MG63 (cell line): Measurements from ENCODE around the gene TNFRSF12A. TPM values are rescaled to one million over a fixed set of nuclear protein-coding genes. Genes with fewer than 3 reads are reported as not detected.

Experiments
- DNase-seq: peaks from one replicate; pipeline ENCODE4 v3.0.0-alpha.2; 2020
- H3K27me3 ChIP-seq: fragments of 250-450 bp; sonication (Bioruptor Pico); 2 replicates; pipeline ENCODE4 v1.5.1; 2020; ENCODE audit warnings: mild to moderate bottlenecking, moderate library complexity
- H3K36me3 ChIP-seq: fragments of 250-450 bp; sonication (Bioruptor Pico); 2 replicates; pipeline ENCODE4 v1.5.1; 2020; ENCODE audit warnings: mild to moderate bottlenecking, moderate library complexity
- H3K4me3 ChIP-seq: fragments of 250-450 bp; sonication (Bioruptor Pico); 2 replicates; pipeline ENCODE4 v1.5.1; 2020; ENCODE audit warnings: mild to moderate bottlenecking, moderate library complexity
- H3K9me3 ChIP-seq: fragments of 250-450 bp; sonication (Bioruptor Pico); 2 replicates; pipeline ENCODE4 v1.5.1; 2020; ENCODE audit warnings: mild to moderate bottlenecking, moderate library complexity
- total RNA-seq: library from RNA; depleted of rRNA; stranded (reverse); fragments of >200 nt; shearing (Covaris generic); gene quantifications from 2 replicates; pipeline ENCODE4 v1.2.3, GENCODE V29; 2014; ENCODE audit warnings: low replicate concordance

The TNFRSF12A gene
- total RNA-seq, 1 experiment from 2014 or later: 541 TPM

DNA sequence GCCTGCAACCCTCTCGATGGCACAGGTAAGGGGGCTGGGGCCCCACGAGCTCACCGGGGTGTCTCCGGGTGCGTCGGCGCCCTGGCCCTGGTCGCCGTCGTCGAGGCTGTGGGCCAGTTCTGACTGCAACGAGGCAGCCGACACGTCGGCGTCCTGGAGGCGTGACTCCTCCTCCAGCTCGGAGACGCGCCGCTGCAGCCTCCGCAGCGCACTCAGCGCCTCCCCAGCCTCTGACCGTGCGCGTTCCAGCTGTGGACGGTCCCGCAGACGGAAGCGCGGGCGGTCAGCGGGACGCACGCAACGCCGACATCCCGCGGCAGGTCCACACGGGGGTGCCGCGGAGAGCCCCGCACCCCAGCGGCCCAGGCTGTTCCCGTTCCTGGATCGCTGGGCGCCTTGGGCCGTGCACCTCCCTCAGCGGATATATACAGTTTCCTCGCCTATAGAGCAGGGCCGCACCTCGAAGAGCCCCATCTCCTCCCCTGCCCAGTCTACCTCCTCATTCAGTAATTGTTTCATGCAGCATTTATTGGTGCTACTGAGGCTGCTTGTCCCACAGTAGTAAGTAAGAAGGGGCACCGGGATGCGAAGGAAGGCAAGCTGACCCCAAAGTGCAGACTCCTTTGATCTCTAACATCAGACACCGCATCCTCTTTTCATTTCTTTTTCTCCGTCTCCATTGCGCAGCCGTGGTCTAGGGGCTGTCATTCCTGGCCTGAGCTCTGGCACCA, 9.5 kb downstream of the TNFRSF12A start:
- H3K4me3 ChIP-seq: no peak overlapping the region
- H3K27me3 ChIP-seq: peaks cover 26% of the 10 kb centered on the region
- no peaks in the 10 kb centered on the region for H3K9me3 ChIP-seq
- no peak for DNase-seq
- H3K36me3 ChIP-seq: peaks cover 24% of the 10 kb centered on the region

DNA sequence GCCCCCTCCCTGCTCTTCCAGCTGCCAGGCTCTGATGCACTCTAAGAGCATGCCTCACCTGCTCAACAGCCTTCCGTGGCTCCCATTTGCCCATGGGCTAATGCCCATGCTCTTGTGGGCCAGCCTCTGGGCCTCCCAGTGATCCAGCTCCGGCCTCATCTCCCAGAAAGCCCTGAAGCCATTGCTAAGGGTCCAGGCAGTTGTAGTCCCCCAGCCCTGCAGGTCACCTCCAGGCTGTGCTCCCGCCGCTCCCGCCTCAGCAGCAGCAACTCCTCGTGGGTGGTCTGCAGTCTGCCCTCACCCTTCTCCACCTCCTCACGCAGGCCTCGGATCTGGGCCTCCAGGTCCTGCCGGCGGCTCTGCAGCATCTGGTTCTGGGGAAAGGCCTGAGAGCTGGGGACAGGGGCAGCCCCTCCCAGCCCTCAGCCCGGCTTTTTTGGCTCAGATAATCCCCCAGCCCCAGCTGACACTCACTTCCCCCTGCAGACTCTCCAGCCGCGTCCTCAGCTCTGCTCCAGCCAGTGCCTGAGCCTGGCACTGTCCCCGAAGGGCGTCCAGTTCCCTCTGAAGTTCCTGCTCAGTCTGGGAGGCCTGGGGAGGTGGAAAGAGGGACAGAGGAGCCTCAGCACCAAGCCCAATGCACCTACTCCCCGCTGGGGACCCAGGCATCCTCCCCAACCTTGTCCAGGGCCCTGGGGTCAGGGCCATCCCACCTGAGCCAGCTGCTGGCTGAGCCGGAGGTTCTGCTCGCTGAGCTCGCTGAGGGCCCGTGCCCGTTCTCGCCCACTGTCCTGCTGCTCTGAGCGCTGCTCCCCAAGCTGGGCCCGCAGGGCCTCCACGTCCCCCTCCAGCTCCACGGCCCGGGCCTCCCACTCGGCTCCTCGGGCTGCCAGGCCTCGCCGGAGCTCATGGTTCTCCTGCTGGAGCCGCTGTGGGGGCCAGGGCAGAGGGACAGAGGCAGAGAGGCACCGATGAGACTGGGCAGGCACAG, 10.3 kb downstream of the TNFRSF12A start:
- Histone ChIP-seq H3K27me3 (peaks cover 30% of the 10 kb centered on the region), H3K9me3 (no peaks in the 10 kb centered on the region), H3K4me3 (no peak overlapping the region), H3K36me3 (peaks cover 19% of the 10 kb centered on the region)
- DNase-seq: no peak

DNA sequence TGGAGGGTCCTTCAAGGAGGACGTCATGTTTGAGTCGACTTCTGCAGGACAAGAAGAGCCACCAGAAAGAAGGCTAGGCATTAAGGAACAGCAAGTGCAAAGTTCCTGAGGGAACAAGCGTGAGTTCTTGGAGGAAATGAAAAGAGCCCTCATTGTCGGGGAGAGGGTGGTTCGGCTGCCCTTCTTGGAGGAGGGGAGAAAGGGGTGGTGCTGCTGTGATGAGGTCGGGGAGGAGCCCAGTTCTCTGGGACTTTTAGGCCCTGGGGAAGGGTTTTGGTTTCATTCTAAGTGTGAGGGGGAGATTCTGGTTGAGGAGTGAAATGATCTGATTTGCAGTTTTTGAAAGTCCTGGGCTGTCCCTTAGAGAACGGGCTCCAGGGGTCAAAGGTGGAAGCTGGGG, 12.5 kb downstream of the TNFRSF12A start:
- no peaks in the 10 kb centered on the region for H3K9me3 ChIP-seq
- peaks cover 2% of the 10 kb centered on the region; the same call in 1 of the 2 replicates for H3K36me3 ChIP-seq
- DNase-seq: no peak
- peaks cover 51% of the 10 kb centered on the region for H3K27me3 ChIP-seq
- H3K4me3 ChIP-seq: no peak overlapping the region

DNA sequence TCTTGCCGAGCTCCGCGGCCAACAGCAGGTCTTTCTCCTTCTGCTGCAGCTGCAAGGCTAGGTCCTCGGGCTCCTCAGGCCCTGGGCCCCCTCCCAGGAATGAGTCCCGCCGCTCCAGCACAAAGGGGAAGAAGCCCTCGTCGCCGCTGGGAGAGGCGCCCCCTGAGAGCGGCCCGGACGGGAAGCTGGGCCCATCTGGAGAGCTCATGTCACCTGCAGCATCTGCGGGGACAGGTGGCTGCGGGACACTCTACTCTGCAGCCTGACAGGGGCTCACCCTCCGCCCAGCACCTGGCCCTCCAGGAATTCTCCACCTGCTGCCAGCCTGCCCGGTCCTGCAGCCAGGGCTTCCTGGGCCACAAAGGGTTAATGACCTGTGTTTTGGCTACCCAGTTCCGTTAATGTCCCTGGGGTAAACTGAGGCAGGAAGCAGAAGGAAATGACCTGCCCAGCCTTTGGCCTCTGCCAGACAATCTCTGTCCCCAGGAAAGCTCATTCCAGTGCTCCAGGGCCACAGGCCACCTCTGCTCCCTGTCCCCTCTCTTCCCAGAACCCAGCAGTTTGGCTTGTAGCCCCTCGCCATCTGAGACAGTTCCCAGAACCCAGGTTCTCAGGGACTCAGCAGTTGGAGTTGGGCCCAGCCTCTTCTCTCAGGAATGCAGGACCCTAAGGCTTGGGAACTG, 15.3 kb downstream of the TNFRSF12A start:
- DNase-seq: no peak
- Histone ChIP-seq H3K9me3 (no peaks in the 10 kb centered on the region), H3K4me3 (no peak overlapping the region), H3K27me3 (peaks cover 68% of the 10 kb centered on the region), H3K36me3 (no peaks in the 10 kb centered on the region)

DNA sequence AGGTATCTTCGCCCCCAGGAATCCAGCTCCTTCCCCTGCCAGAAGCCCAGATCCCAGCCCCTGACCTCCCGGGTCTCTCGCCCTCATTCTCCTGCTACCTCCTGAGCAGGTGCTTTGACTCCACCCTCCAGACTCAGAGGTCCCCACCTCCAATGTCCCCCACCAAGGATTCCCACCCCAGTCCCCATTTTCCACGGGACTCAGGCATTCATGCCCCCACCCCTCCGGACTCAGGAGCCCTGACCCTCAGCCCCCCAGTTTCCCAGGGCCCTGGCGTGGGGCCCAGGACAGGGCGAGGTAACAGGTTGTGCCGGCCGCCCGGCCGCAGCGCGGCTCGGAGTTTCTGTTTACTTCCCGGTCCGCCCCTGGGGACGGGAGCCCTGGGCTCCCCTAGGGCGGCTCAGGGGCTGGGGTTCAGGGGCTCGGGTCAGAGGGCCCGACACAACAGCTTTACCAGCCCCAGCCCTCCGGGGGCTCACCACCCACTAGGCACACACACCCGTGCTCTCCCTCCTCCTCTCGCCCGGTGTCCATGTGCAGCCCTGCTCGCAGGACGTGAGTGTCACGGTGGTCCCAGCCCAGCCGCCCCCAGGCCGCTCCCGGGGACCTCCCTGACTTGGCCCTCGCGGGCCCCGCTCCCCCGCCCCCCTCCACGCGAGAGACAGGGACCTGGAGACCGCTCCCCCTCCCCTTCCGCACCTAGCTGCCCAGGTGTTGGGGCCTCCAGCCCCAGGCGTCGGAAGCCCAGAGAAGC, 16.0 kb downstream of the TNFRSF12A start:
- Histone ChIP-seq H3K4me3 (no peak overlapping the region), H3K9me3 (no peaks in the 10 kb centered on the region), H3K27me3 (peaks cover 68% of the 10 kb centered on the region), H3K36me3 (no peaks in the 10 kb centered on the region)
- DNase-seq: no peak

DNA sequence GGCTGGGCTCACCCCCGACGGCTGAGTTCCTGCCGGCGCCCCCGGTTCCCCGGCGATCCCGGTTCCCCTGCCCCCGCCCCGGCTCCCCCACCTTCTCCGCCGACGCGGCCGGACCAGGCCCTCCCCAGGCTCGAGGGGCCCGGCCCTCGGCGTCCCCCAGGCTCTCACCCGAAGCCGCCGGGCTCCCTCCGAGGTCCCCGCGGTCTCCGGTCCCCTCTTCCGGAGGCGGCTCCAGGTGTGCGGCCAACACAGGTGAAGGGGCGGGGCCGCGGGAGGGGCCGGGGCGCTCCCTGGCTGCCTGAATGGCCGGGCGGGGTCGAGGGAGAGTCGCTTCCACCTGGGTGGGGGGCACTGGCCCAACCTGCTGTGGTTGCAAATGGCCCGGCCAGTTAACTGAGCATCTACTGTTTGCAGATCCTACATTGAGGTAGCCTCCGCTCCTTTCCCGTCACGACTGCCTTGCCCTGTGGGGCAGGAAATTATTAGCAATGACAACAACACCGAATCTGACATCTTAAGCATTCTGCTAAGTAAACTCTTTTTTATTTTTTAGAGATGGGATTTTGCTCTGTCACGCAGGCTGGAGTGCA, 16.7 kb downstream of the TNFRSF12A start, which contains the start of gene BICDL2:
Gene BICDL2 (minus strand): TSS at position 219 of the 590 bp plus-strand sequence. CDS start 1,448 bp downstream, outside the sequence.
- no peaks in the 10 kb centered on the region for H3K36me3 ChIP-seq
- DNase-seq: no peak
- peaks cover 67% of the 10 kb centered on the region for H3K27me3 ChIP-seq
- no peaks in the 10 kb centered on the region for H3K9me3 ChIP-seq
- H3K4me3 ChIP-seq: no peak within 1 kb of the TSS

DNA sequence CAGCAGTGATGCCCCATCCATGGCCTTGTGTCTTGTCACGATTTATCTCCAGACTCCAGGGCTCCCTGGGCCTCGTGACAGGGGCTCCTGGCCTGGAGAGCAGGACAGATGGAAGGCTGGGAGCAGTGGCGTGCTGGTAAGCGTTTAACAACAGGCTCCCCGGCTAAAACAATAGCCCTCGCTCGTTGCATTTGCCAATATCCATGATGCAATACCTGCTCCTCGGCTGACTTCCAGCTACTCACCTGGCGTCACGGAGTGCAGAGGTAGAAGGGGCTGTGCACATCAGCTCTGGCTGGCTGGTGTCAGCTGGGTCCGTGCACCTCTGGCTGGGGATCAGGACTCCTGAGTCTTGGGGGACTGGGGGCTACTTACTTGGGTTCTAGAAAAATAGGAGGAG, 18.1 kb downstream of the TNFRSF12A start:
- H3K27me3 ChIP-seq: peaks cover 53% of the 10 kb centered on the region
- H3K36me3 ChIP-seq: no peaks in the 10 kb centered on the region

DNA sequence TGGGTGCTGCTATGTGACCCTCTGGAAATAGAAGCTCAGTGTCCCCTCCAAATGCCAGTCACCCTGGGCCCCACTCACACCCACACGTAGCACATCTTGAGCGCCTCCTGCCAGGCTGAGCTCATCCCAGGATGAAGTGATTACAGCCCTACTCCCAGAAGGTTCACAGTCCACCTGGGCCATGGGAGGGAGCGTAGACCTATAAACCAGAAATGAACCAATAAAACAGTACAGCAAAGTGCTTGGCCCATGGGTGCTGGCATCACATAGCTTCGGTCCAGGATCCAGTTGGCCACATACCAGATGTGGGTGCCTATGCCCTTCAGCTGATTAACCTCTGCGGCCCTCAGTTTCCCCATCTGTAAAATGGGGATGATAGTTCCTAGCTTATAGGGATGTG, 18.7 kb downstream of the TNFRSF12A start:
- Histone ChIP-seq H3K4me3 (no peak overlapping the region), H3K9me3 (no peaks in the 10 kb centered on the region), H3K27me3 (peaks cover 48% of the 10 kb centered on the region), H3K36me3 (no peaks in the 10 kb centered on the region)
- no peak for DNase-seq

More for the DNA sequence above, 18.1 kb downstream of the TNFRSF12A start:
- H3K9me3 ChIP-seq: no peaks in the 10 kb centered on the region
- DNase-seq: no peak
- no peak overlapping the region for H3K4me3 ChIP-seq

DNA sequence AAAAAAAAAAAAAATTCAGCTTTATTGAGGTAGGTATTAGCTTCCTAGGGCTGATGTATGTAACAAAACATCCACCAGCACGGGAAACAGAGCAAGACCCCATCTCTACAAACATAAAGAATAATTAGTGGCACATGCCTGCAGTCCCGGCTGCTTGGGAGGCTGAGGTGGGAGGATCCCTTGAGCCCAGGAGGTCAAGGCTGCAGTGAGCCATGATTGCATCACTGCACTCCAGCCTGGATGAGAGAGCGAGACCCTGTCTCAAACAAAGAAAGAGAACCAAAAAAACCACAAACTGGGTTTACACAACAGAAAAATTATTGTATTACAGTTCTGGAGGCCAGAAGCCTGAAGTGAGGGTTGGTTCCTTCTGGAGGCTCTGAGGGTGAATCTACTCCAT, 22.2 kb downstream of the TNFRSF12A start:
- Histone ChIP-seq H3K4me3 (no peak overlapping the region), H3K27me3 (peaks cover 47% of the 10 kb centered on the region), H3K36me3 (no peaks in the 10 kb centered on the region), H3K9me3 (no peaks in the 10 kb centered on the region)
- DNase-seq: no peak

DNA sequence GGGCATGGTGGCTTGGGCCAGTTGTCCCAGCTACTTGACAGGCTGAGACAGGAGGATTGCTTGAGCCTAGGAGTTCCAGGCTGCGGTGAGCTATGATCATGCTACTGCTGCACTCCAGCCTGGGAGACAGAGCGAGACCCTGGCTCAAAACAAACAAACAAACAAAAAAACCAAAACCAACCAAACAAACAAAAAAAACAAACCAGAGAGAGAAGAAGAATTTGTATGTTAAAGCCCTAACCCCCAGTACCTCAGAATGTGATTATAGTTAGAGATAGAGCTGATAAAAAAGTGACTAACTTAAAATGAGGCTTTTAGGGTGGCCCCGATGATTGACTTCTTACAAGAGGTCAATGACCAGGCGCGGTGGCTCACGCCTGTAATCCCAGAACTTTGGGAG, 24.5 kb downstream of the TNFRSF12A start:
- no peak overlapping the region for H3K4me3 ChIP-seq
- peaks cover 29% of the 10 kb centered on the region for H3K27me3 ChIP-seq
- no peak for DNase-seq
- no peaks in the 10 kb centered on the region for H3K9me3 ChIP-seq
- H3K36me3 ChIP-seq: no peaks in the 10 kb centered on the region

DNA sequence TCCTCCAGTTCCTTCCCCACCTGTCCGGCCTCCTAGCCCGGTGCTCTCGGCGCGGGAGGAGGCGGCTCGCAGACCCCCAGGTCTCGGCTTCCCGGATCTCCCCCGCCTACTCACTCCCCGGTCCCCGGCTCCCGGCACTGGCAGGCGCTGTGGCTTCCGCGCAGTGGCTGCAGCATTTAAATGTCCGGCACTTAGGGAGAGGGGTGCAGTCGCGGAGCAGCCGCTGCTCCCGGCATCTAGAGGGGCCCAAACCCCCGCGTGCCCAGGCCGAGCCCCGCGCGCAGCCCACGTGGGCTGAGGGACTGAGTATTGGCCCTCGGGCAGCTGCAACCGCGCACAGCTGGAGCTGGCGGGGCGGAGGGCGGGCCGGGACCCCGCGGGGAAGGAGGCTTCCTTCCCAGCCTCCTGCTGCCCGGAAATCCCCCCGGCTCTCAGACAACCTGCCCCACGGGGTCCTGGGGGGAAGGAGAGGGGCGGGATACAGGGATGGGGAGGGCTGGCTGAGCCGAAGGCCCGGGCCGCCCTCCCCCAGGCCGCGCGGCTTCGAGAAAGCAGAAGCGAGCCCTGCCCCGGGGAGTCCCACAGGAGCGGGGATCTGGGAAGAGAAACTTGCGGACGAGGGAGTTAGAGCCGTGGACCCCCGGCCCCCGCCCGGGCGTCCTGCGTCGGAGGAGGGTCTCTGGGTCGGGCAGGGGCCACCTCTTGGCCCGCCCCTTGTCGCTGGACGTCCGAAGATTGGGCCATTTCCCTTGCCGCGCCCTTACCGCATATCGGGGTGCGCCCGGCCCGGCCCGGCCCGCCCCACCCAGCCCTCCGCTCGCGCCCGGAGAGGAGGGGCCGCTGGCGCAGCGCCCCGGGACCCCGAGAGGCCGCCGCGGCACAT, 25.8 kb downstream of the TNFRSF12A start, which contains the start of gene MMP25:
Gene MMP25 (plus strand): TSS at position 804 of the 883 bp plus-strand sequence. CDS start 357 bp downstream, outside the sequence.
- peaks cover 28% of the 10 kb centered on the region for H3K27me3 ChIP-seq
- no peaks in the 10 kb centered on the region for H3K36me3 ChIP-seq
- no peak for DNase-seq
- H3K4me3 ChIP-seq: peak within 1 kb of the TSS; percentile 50
- H3K9me3 ChIP-seq: no peaks in the 10 kb centered on the region

DNA sequence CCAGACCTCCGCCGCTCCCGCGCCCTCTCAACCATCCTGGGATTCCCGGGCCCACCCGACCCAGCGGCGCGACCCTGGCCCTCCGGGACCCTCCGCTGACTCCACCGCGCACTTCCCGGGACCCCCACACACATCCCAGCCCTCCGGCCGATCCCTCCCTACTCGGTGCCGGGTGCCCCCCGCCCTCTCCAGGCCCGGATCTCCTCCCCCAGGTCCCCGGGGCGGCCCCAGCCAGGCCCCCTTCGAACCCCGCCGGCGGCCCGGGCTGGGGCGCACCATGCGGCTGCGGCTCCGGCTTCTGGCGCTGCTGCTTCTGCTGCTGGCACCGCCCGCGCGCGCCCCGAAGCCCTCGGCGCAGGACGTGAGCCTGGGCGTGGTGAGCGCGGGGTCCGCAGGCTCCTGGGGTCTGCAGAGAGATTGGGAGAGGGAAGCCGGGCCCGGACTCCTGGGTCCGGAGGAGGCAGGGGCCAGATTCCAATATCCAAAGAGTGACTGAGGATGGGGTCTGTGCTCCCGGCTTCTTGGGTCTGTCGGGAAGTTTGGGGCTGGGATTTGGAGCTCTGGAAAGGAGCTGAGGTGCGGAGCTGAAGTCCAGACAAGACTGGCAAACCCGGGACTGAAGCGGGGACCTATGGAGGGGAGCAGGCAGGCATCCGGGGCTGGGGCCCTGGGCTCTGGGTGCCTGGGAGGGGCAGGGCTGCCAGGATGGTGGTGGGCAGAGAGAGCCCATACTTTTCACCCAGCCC, 26.6 kb downstream of the TNFRSF12A start:
- H3K27me3 ChIP-seq: peaks cover 28% of the 10 kb centered on the region
- H3K4me3 ChIP-seq: no peak overlapping the region
- no peak for DNase-seq
- no peaks in the 10 kb centered on the region for H3K9me3 ChIP-seq
- no peaks in the 10 kb centered on the region for H3K36me3 ChIP-seq

DNA sequence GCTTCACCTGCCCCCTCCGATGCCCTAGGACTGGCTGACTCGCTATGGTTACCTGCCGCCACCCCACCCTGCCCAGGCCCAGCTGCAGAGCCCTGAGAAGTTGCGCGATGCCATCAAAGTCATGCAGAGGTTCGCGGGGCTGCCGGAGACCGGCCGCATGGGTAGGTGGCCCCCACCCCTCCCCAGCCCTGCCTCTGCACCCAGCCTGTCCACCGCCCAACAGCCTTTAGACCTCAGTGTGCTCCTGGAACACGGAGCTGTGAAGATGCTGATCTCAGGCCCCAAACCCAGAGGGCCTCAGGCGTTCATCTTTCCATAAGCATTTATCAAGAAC, 27.2 kb downstream of the TNFRSF12A start:
- no peak for DNase-seq
- peaks cover 28% of the 10 kb centered on the region for H3K27me3 ChIP-seq

DNA sequence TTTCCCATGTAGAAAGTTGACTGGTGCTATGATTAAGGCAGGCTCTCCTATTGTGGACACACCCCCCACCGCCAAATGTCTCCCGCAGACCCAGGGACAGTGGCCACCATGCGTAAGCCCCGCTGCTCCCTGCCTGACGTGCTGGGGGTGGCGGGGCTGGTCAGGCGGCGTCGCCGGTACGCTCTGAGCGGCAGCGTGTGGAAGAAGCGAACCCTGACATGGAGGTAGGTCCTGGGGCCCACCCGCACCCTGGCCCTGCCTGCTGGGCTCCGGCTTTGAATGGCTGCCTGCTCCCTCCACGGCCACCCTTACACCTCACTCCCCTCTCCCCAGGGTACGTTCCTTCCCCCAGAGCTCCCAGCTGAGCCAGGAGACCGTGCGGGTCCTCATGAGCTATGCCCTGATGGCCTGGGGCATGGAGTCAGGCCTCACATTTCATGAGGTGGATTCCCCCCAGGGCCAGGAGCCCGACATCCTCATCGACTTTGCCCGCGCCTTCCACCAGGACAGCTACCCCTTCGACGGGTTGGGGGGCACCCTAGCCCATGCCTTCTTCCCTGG, 29.8 kb downstream of the TNFRSF12A start:
- peaks cover 20% of the 10 kb centered on the region for H3K27me3 ChIP-seq
- H3K9me3 ChIP-seq: no peaks in the 10 kb centered on the region
- no peak for DNase-seq
- no peak overlapping the region for H3K4me3 ChIP-seq
- H3K36me3 ChIP-seq: no peaks in the 10 kb centered on the region

More for the DNA sequence above, 27.2 kb downstream of the TNFRSF12A start:
- Histone ChIP-seq H3K4me3 (no peak overlapping the region), H3K36me3 (no peaks in the 10 kb centered on the region), H3K9me3 (no peaks in the 10 kb centered on the region)
